H1 (cell line): Measurements from ENCODE around the gene DHX34. TPM values are rescaled to one million over a fixed set of nuclear protein-coding genes. Genes with fewer than 3 reads are reported as not detected.

Experiments
- CTCF ChIA-PET: fragments of 300-600 bp; sonication (Branson Sonifier 250); formaldehyde crosslinking; loops from one replicate; lab custom pipeline; 2021; ENCODE audit not compliant: partially characterized antibody; lab: Charles Lee
- POLR2A ChIA-PET: fragments of 300-600 bp; sonication (Branson Sonifier 250); formaldehyde crosslinking; loops from one replicate; lab custom pipeline; 2021; ENCODE audit warnings: inconsistent platforms; ENCODE audit not compliant: partially characterized antibody; lab: Charles Lee
- DNase-seq, 2 experiments: peaks; one replicate each; pipeline versions ENCODE4 v3.0.0 to v3.0.0-alpha.2; 2010 to 2022; ENCODE audit warnings: low spot score in 2 of 2, low read depth in 1 of 2, mixed read lengths in 1 of 2
- FAIRE-seq: peaks from 2 replicates; lab custom pipeline; 2011; peaks lifted over from hg19 to GRCh38; lab: Jason Lieb, UNC
- H2AFZ ChIP-seq: 2 replicates; pipeline ENCODE4 v1.8.1; 2012; ENCODE audit warnings: low read length, inconsistent platforms
- H2AK5ac ChIP-seq: 2 replicates; pipeline ENCODE4 v1.6.1; 2013; ENCODE audit warnings: low read depth, low read length
- H2BK120ac ChIP-seq: replicated peaks from 2 replicates; pipeline ENCODE3; 2013; ENCODE audit warnings: low read depth, low read length, inconsistent platforms
- H2BK12ac ChIP-seq: 2 replicates; pipeline ENCODE4 v1.6.1; 2013; ENCODE audit warnings: low read depth, low read length
- H2BK15ac ChIP-seq: 2 replicates; pipeline ENCODE4 v1.6.1; 2013; ENCODE audit warnings: low read length
- H2BK20ac ChIP-seq: 2 replicates; pipeline ENCODE4 v1.6.1; 2013; ENCODE audit warnings: low read length
- H2BK5ac ChIP-seq: 2 replicates; pipeline ENCODE4 v1.6.1; 2013; ENCODE audit warnings: low read depth, low read length
- H3K14ac ChIP-seq: 2 replicates; pipeline ENCODE4 v1.6.1; 2013; ENCODE audit warnings: inconsistent platforms; ENCODE audit not compliant: insufficient read length
- H3K18ac ChIP-seq: 2 replicates; pipeline ENCODE4 v1.6.1; 2013; ENCODE audit warnings: low read length; ENCODE audit errors: extremely low read depth
- H3K23ac ChIP-seq: 2 replicates; pipeline ENCODE4 v1.6.1; 2013; ENCODE audit warnings: inconsistent platforms; ENCODE audit not compliant: insufficient read length
- H3K23me2 ChIP-seq: 2 replicates; pipeline ENCODE4 v1.6.1; 2013; ENCODE audit warnings: low read depth, low read length
- H3K27ac ChIP-seq: 2 replicates; pipeline ENCODE4 v1.6.1; 2011; ENCODE audit warnings: low read depth, low read length, inconsistent platforms
- H3K27me3 ChIP-seq, 4 experiments: replicated peaks in 1 of 4; 1 replicate in 1 of 4; 2 replicates in 3 of 4; pipeline versions ENCODE4 v1.6.1 to v1.8.1; 2011 to 2013; ENCODE audit warnings: low read length in 3 of 4, mild to moderate bottlenecking in 3 of 4, inconsistent platforms in 2 of 4, mixed read lengths in 2 of 4, moderate library complexity in 1 of 4; ENCODE audit not compliant: control insufficient read depth in 3 of 4, insufficient read depth in 3 of 4; ENCODE audit errors: extremely low read depth in 1 of 4
- H3K36me3 ChIP-seq, 4 experiments: 2 replicates each; pipeline versions ENCODE4 v1.6.1 to v1.8.1; 2011 to 2013; ENCODE audit warnings: mild to moderate bottlenecking in 4 of 4, low read length in 3 of 4, moderate library complexity in 2 of 4, control low read depth in 1 of 4, inconsistent platforms in 1 of 4; ENCODE audit not compliant: insufficient read depth in 4 of 4, control insufficient read depth in 2 of 4
- H3K4ac ChIP-seq: replicated peaks from 2 replicates; pipeline ENCODE3; 2013; ENCODE audit warnings: low read length, low read depth, mixed read lengths, inconsistent platforms; ENCODE audit not compliant: insufficient read length
- H3K4me1 ChIP-seq, 4 experiments: replicated peaks in 1 of 4; 1 replicate in 1 of 4; 2 replicates in 3 of 4; pipeline versions ENCODE4 v1.6.1 to v1.8.1; 2011 to 2013; ENCODE audit warnings: low read length in 3 of 4, inconsistent platforms in 2 of 4, mixed read lengths in 1 of 4; ENCODE audit not compliant: insufficient read depth in 4 of 4, control insufficient read depth in 3 of 4
- H3K4me2 ChIP-seq, 2 experiments: 2 replicates each; pipeline versions ENCODE4 v1.6.1 to v1.8.1; 2011 to 2013; ENCODE audit warnings: low read depth in 2 of 2, low read length in 2 of 2, control low read depth in 1 of 2, inconsistent platforms in 1 of 2, mild to moderate bottlenecking in 1 of 2; ENCODE audit not compliant: insufficient read depth in 1 of 2
- H3K4me3 ChIP-seq, 4 experiments: fragments of 200-600, 300-600 bp in 1 of 4; sonication (generic), shearing (Covaris generic), sonication (Bioruptor Twin) in 1 of 4; 2 replicates each; pipeline versions ENCODE4 v1.5.1 to v1.8.1; 2011 to 2016; ENCODE audit warnings: low read length in 4 of 4, low read depth in 3 of 4, control low read depth in 2 of 4, inconsistent platforms in 2 of 4, mild to moderate bottlenecking in 2 of 4, mixed read lengths in 1 of 4, moderate library complexity in 1 of 4; ENCODE audit not compliant: insufficient read depth in 2 of 4; ENCODE audit errors: extremely low read depth in 1 of 4
- H3K56ac ChIP-seq: replicated peaks from 2 replicates; pipeline ENCODE3; 2013; ENCODE audit warnings: low read depth, mild to moderate bottlenecking, mixed read lengths, low read length, inconsistent platforms; ENCODE audit not compliant: insufficient read length
- H3K79me1 ChIP-seq: 2 replicates; pipeline ENCODE4 v1.6.1; 2013; ENCODE audit warnings: low read depth, low read length, control low read depth
- H3K79me2 ChIP-seq, 2 experiments: 2 replicates each; pipeline versions ENCODE4 v1.6.1 to v1.8.1; 2012 to 2013; ENCODE audit warnings: low read length in 2 of 2, mild to moderate bottlenecking in 2 of 2, inconsistent platforms in 1 of 2; ENCODE audit not compliant: insufficient read depth in 2 of 2, control insufficient read depth in 1 of 2
- H3K9ac ChIP-seq, 4 experiments: replicated peaks in 1 of 4; 1 replicate in 1 of 4; 2 replicates in 3 of 4; pipeline versions ENCODE4 v1.6.1 to v1.8.1; 2011 to 2013; ENCODE audit warnings: low read depth in 3 of 4, low read length in 3 of 4, control low read depth in 2 of 4, mild to moderate bottlenecking in 2 of 4, moderate library complexity in 2 of 4, inconsistent platforms in 1 of 4; ENCODE audit errors: extremely low read depth in 1 of 4
- H3K9me3 ChIP-seq, 2 experiments: 2 replicates each; pipeline versions ENCODE4 v1.6.1 to v1.8.1; 2012 to 2013; ENCODE audit warnings: mild to moderate bottlenecking in 2 of 2, moderate library complexity in 2 of 2, control low read depth in 1 of 2, inconsistent platforms in 1 of 2, low read depth in 1 of 2, low read length in 1 of 2, mixed read lengths in 1 of 2; ENCODE audit not compliant: insufficient read depth in 2 of 2
- H4K20me1 ChIP-seq, 2 experiments: replicated peaks in 1 of 2; 2 replicates each; pipeline versions ENCODE3 to v1.8.1; 2011 to 2013; ENCODE audit warnings: inconsistent platforms in 2 of 2, low read length in 2 of 2, mild to moderate bottlenecking in 1 of 2; ENCODE audit not compliant: insufficient read depth in 2 of 2, control insufficient read depth in 1 of 2
- H4K5ac ChIP-seq: 2 replicates; pipeline ENCODE4 v1.6.1; 2013; ENCODE audit warnings: low read length, low read depth, mixed read lengths, inconsistent platforms; ENCODE audit not compliant: insufficient read length
- H4K8ac ChIP-seq: 2 replicates; pipeline ENCODE4 v1.8.0; 2013; ENCODE audit warnings: mild to moderate bottlenecking, moderate library complexity, low read length, inconsistent platforms; ENCODE audit not compliant: insufficient read depth; ENCODE audit errors: extremely low read depth
- H4K91ac ChIP-seq: replicated peaks from 2 replicates; pipeline ENCODE3; 2013; ENCODE audit warnings: low read length, mixed read lengths, inconsistent platforms; ENCODE audit not compliant: insufficient read length
- CHD2 ChIP-seq: IDR thresholded peaks from 2 replicates; pipeline ENCODE4 v1.6.1; 2012; ENCODE audit warnings: low read length, improper control_type of control experiment
- CREB1 ChIP-seq: IDR thresholded peaks from 2 replicates; pipeline ENCODE4 v1.6.1; 2012; ENCODE audit warnings: inconsistent platforms
- EZH2 ChIP-seq: fragments of 200-600 bp; sonication (generic); IDR thresholded peaks from 2 replicates; pipeline ENCODE4 v1.7.1; 2012; ENCODE audit warnings: low read depth, mild to moderate bottlenecking, moderate library complexity, low read length, inconsistent platforms; ENCODE audit not compliant: severe bottlenecking
- GABPA ChIP-seq: IDR thresholded peaks from 2 replicates; pipeline ENCODE4 v1.6.1; 2011; ENCODE audit warnings: mild to moderate bottlenecking, low read length, moderate library complexity, borderline replicate concordance; ENCODE audit not compliant: insufficient read depth
- HDAC2 ChIP-seq, 2 experiments: fragments of 300-600 bp in 1 of 2; sonication (generic) in 1 of 2; IDR thresholded peaks; 2 replicates each; pipeline ENCODE4 v1.6.1; 2011 to 2012; ENCODE audit warnings: low read depth in 2 of 2, low read length in 2 of 2, mild to moderate bottlenecking in 2 of 2, moderate library complexity in 2 of 2, borderline replicate concordance in 1 of 2, inconsistent platforms in 1 of 2
- KDM4A ChIP-seq: IDR thresholded peaks from one replicate; pipeline ENCODE4 v1.7.1; 2012; ENCODE audit warnings: low read depth, mild to moderate bottlenecking, moderate library complexity, low read length, inconsistent platforms; ENCODE audit not compliant: severe bottlenecking
- KDM5A ChIP-seq: fragments of 200-600 bp; IDR thresholded peaks from 2 replicates; pipeline ENCODE4 v1.7.1; 2012; ENCODE audit warnings: mild to moderate bottlenecking, low read length, inconsistent platforms, mixed read lengths
- NRF1 ChIP-seq: IDR thresholded peaks from 2 replicates; pipeline ENCODE4 v1.6.1; 2011; ENCODE audit warnings: mild to moderate bottlenecking, low read depth, low read length, improper control_type of control experiment
- RFX5 ChIP-seq: IDR thresholded peaks from 2 replicates; pipeline ENCODE4 v1.6.1; 2011; ENCODE audit warnings: low read depth, low read length, improper control_type of control experiment, borderline replicate concordance
- RXRA ChIP-seq: IDR thresholded peaks from 2 replicates; pipeline ENCODE4 v1.6.1; 2011; ENCODE audit warnings: low read depth, mild to moderate bottlenecking, low read length, moderate library complexity; ENCODE audit not compliant: insufficient read depth
- TCF12 ChIP-seq: IDR thresholded peaks from 2 replicates; pipeline ENCODE4 v1.6.1; 2011; ENCODE audit warnings: low read depth, mild to moderate bottlenecking, low read length
- WGBS, 2 experiments: shearing (Covaris generic) in 1 of 2; methylation state at CpG; one replicate each; pipeline versions ENCODE4 v1.1.6 to v1.1.7; 2013 to 2015; ENCODE audit warnings: low lambda C conversion rate in 2 of 2, mixed read lengths in 2 of 2, inconsistent platforms in 1 of 2, low coverage in 1 of 2, missing lambda C conversion rate in 1 of 2; ENCODE audit not compliant: insufficient replicate concordance in 2 of 2, insufficient coverage in 1 of 2, insufficient read length in 1 of 2; ENCODE audit errors: extremely low coverage in 1 of 2, missing lambda C conversion rate in 1 of 2; 5-methylcytosine and 5-hydroxymethylcytosine counted together
- polyA plus RNA-seq, 7 experiments: library from polyadenylated mRNA; depleted of rRNA in 3 of 7; stranded (reverse) in 5 of 7; unstranded in 2 of 7; fragments of >200 nt in 5 of 7; fragments of 200-250 nt in 2 of 7; gene quantifications; 1 replicate in 5 of 7; 2 replicates in 1 of 7; 4 replicates in 1 of 7; pipeline versions ENCODE4 v1.2.1 to v1.2.3, GENCODE V29; 2011 to 2013; ENCODE audit warnings: missing spikeins in 2 of 7, mixed read lengths in 2 of 7
- total RNA-seq: library from RNA; stranded (reverse); fragmentation: NEBNext Ultra II Directional; extraction: Animal tissue kit (Norgen Biotek cat#: 25700); gene quantifications from 2 replicates; pipeline ENCODE4 v1.2.1, GENCODE V29; 2021

DHX34 gene
- total and polyA plus RNA-seq, 2 of the 8 experiments (the other 6 are each of a cell fraction or from before 2014, with no cell fraction given): 17.5 to 24.3 TPM

DNA sequence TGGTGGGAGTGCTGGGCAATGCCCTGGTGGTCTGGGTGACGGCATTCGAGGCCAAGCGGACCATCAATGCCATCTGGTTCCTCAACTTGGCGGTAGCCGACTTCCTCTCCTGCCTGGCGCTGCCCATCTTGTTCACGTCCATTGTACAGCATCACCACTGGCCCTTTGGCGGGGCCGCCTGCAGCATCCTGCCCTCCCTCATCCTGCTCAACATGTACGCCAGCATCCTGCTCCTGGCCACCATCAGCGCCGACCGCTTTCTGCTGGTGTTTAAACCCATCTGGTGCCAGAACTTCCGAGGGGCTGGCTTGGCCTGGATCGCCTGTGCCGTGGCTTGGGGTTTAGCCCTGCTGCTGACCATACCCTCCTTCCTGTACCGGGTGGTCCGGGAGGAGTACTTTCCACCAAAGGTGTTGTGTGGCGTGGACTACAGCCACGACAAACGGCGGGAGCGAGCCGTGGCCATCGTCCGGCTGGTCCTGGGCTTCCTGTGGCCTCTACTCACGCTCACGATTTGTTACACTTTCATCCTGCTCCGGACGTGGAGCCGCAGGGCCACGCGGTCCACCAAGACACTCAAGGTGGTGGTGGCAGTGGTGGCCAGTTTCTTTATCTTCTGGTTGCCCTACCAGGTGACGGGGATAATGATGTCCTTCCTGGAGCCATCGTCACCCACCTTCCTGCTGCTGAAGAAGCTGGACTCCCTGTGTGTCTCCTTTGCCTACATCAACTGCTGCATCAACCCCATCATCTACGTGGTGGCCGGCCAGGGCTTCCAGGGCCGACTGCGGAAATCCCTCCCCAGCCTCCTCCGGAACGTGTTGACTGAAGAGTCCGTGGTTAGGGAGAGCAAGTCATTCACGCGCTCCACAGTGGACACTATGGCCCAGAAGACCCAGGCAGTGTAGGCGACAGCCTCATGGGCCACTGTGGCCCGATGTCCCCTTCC, 28.9 kb upstream of the DHX34 start:
- Histone ChIP-seq H2BK20ac (no peak overlapping the region), H3K36me3 (no peaks in the 10 kb centered on the region), H2AK5ac (no peak overlapping the region), H3K14ac (no peak overlapping the region), H3K27me3 (no peaks in the 10 kb centered on the region; a peak in 2 of 7 replicates), H3K79me1 (no peaks in the 10 kb centered on the region), H3K56ac (no peak overlapping the region), H2BK5ac (no peak overlapping the region), H2AFZ (no peak overlapping the region), H2BK12ac (no peak overlapping the region), H4K5ac (no peak overlapping the region), H3K4me1 (peaks cover 0 to 3% (median 0%) of the 10 kb centered on the region in 4 experiments; a peak in 1 of 7 replicates), H3K23me2 (no peaks in the 10 kb centered on the region; the same call in 1 of the 2 replicates), H2BK120ac (no peak overlapping the region), H4K20me1 (no peaks in the 10 kb centered on the region), H3K79me2 (no peaks in the 10 kb centered on the region), H3K9ac (no peak overlapping the region), H3K27ac (no peak overlapping the region), H2BK15ac (no peak overlapping the region), H4K91ac (no peak overlapping the region), H4K8ac (peak overlapping the region; percentile 51), H3K18ac (no peak overlapping the region), H3K4me2 (no peak overlapping the region), H3K9me3 (no peaks in the 10 kb centered on the region), H3K23ac (no peak overlapping the region), H3K4me3 (no peak overlapping the region), H3K4ac (no peak overlapping the region)
- no peak for DNase-seq
- ChIA-PET POLR2A (interaction anchor here (0.6 kb wide), 1 partner anchor 44 kb away, joined by 4 read pairs; no protein-coding TSS in a partner anchor), CTCF (interaction anchor here (0.6 to 0.8 kb wide), 2 partner anchors 23 to 87 kb away, joined by 3 to 4 read pairs; no protein-coding TSS in a partner anchor)
- FAIRE-seq: no peak
- 91% methylated on average over 45 of the region's 46 CpGs; no CpG with 5 or more reads in 1 of the 2 experiments for WGBS, 2 experiments
- TF ChIP-seq GABPA (no peak), HDAC2 (IDR thresholded peaks at IDR 0.05; ENCODE audit: borderline replicate concordance in 1 of 2, low read depth in 2 of 2, low read length in 2 of 2) (no peak), EZH2 (no peak), CREB1 (no peak), CHD2 (no peak), TCF12 (no peak), KDM5A (no peak), RXRA (no peak), RFX5 (no peak), NRF1 (no peak), KDM4A (no peak)
